ENCODE measurements around the gene MAP7D1.

The MAP7D1 gene

DNA sequence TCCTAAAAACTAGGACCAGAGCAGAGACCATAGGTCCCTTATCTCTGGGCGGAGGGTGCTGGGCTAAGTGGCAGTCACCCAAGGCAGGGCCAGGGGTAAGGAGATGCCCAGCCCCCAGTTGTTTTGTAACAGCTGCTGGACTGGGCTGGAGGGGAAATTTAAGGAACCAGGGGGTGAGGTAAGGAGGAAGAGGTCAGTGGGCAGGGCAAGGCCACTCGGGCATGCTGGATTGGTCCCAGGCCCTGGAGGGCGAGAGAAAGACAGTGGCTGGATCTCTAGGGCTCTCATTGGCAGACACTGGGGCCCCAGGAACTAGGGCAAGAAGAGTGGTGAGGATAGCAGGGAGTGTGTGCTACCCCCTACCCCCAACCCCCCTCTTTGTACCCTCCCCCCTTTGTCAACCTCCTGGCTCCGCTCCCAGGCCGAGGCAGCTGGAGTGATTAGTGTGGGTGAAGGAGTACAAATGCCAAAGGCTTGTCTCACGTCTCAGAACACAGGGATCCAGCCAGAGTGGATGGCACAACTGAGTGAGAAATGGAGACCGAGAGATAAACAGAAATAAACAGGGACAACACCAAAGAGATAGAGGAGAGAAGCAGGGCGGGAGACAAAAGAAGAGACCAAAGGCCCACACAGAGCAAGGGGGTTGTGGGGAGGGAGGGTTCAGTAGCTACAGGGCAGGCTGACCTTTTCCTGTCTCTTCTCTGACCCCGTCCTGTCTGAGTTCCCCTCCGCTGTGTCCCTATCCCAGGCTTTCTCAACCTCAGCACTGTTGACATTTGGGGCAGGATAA, 47.8 kb downstream of the MAP7D1 start:
- peak overlapping the region in 7 of 11 experiments; percentile 22 to 63 (median 60); a peak in 13 of 22 replicates for H3K4me2 ChIP-seq

DNA sequence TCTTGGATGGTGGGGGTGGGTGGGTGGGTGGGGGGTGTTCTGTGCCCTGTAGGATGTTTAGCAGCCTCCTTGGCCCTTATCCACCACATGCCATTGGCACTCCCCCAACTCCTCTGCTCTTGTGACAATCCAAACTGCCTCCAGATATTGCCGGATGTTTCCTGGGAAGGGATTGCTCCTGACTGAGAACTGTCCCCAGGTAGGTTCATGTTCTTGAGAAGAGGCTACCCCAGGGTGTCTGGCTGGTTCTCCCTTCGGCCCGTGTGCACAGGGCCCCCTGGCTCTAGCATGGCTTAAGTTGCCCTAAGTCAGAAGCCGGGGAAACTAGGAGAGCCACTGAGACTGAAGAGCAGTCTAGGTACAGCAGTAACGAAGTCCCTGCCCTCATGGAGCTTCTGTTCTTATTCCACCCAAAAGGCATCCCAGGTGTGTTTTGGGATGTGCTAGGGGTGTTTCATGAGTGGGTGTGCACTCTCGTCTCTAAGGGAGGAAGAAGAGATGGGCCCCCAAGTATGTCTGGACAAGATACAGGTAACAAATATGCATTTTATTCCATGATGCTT, 48.5 kb downstream of the MAP7D1 start:
- peak overlapping the region in 1 of 11 experiments; percentile 30; a peak in 2 of 22 replicates for H3K4me2 ChIP-seq
- H3K4me1 ChIP-seq, result peaks cover 26 to 64% (median 46%) of the 10 kb centered on the region in 10 experiments
- no peaks in the 10 kb centered on the region for H3K9me3 ChIP-seq (replicated peaks in 1 of 11)
- H3K4me3 ChIP-seq, result no peak overlapping the region
- H3K9ac ChIP-seq, result no peak overlapping the region
- H3K36me3 ChIP-seq, result no peaks in the 10 kb centered on the region
- H4K20me1 ChIP-seq, result no peaks in the 10 kb centered on the region
- TF ChIP-seq Cebpa-rat (IDR thresholded peaks at IDR 0.05), result no peak
- no peaks in the 10 kb centered on the region for H3K27me3 ChIP-seq
- H3K27ac ChIP-seq, result peak overlapping the region in 1 of 11 experiments; percentile 44; a peak in 2 of 22 replicates

More for the DNA sequence above, 47.8 kb downstream of the MAP7D1 start:
- Histone ChIP-seq H3K4me1 (peaks cover 19 to 58% (median 40%) of the 10 kb centered on the region in 10 experiments), H3K27ac (peak overlapping the region in 10 of 11 experiments; percentile 23 to 73 (median 58); a peak in 16 of 22 replicates), H3K9ac (peak overlapping the region in 4 of 11 experiments; percentile 35 to 47 (median 43); a peak in 6 of 22 replicates), H3K4me3 (no peak overlapping the region), H3K9me3 (replicated peaks in 1 of 11) (no peaks in the 10 kb centered on the region), H3K36me3 (no peaks in the 10 kb centered on the region), H4K20me1 (no peaks in the 10 kb centered on the region), H3K27me3 (no peaks in the 10 kb centered on the region)
- TF ChIP-seq Cebpa-rat (IDR thresholded peaks at IDR 0.05), result no peak

- H3K27ac ChIP-seq, result peak overlapping the region in 9 of 11 experiments; percentile 74 to 97 (median 93); a peak in 16 of 22 replicates
- H3K4me1 ChIP-seq, result peaks cover 35 to 84% (median 62%) of the 10 kb centered on the region in 10 experiments
- H3K9ac ChIP-seq, result peak overlapping the region in 3 of 11 experiments; percentile 79 to 86 (median 84); a peak in 3 of 22 replicates
- no peaks in the 10 kb centered on the region for H3K27me3 ChIP-seq
- H3K4me3 ChIP-seq, result no peak overlapping the region
- no peak for TF ChIP-seq Cebpa-rat (IDR thresholded peaks at IDR 0.05)
- H3K9me3 ChIP-seq (replicated peaks in 1 of 11), result no peaks in the 10 kb centered on the region
- no peaks in the 10 kb centered on the region for H4K20me1 ChIP-seq
- H3K36me3 ChIP-seq, result no peaks in the 10 kb centered on the region
- peak overlapping the region in 10 of 11 experiments; percentile 39 to 93 (median 85); a peak in 19 of 22 replicates for H3K4me2 ChIP-seq
Observed at GRCh38 chr1:36206323-36206858, 50.4 kb downstream of the MAP7D1 start.

- Histone ChIP-seq H3K27ac (peak overlapping the region in 10 of 11 experiments; percentile 23 to 97 (median 92); a peak in 20 of 22 replicates), H3K4me2 (peak overlapping the region; percentile 8 to 93 (median 84)), H3K4me3 (no peak overlapping the region; a peak in 1 of 20 replicates), H3K9ac (peak overlapping the region in 10 of 11 experiments; percentile 20 to 86 (median 68); a peak in 17 of 22 replicates), H3K9me3 (replicated peaks in 1 of 11) (no peaks in the 10 kb centered on the region), H3K27me3 (no peaks in the 10 kb centered on the region), H3K36me3 (no peaks in the 10 kb centered on the region), H3K4me1 (peaks cover 35 to 93% (median 65%) of the 10 kb centered on the region in 10 experiments), H4K20me1 (no peaks in the 10 kb centered on the region)
- TF ChIP-seq Cebpa-rat (IDR thresholded peaks at IDR 0.05), result no peak
Observed at GRCh38 chr1:36207339-36207738, 51.4 kb downstream of the MAP7D1 start.

DNA sequence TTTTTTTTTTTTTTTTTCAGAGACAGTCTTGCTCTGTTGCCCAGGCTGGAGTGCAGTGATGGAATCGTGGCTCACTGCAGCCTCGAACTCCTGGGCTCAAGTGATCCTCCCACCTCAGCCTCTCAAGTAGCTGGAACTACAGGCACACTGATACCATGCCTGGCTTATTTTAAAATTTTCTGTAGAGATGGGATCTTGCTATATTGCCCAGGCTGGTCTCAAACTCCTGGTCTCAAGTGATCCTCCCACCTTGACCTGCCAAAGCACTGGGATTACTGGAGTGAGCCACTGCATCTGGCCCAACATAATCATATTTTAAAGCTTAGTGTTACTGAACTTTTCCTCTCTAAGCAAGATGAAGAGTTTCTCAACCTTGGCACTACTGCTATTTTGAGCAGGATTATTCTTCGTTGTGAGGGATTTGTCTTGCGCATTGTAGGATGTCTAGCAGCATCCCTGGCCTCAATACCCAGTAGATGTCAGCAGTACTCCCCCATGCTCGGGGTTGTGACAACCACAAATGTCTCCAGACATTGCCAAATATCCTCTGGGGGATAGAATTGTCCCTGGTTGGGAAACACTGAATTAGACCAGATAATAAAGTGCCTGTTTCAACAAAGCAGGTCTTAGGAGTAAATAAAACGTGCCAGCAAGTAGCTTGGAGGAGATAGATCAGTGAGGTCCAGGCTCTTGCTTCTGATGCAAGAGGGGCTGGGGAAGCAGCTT, 53.2 kb downstream of the MAP7D1 start:
- peak in 9 of 11 experiments; percentile 77 to 99 (median 98); a peak in 17 of 22 replicates for TF ChIP-seq Cebpa-rat (IDR thresholded peaks at IDR 0.05)
- peak overlapping the region; percentile 13 to 86 (median 79); a peak in 19 of 22 replicates for H3K9ac ChIP-seq
- peak overlapping the region in 10 of 11 experiments; percentile 58 to 97 (median 92); a peak in 20 of 22 replicates for H3K27ac ChIP-seq
- H3K9me3 ChIP-seq (replicated peaks in 1 of 11), result no peaks in the 10 kb centered on the region
- peak overlapping the region in 6 of 10 experiments; percentile 4 to 54 (median 27); a peak in 7 of 20 replicates for H3K4me3 ChIP-seq
- H4K20me1 ChIP-seq, result no peaks in the 10 kb centered on the region
- peak overlapping the region; percentile 31 to 93 (median 84); a peak in 21 of 22 replicates for H3K4me2 ChIP-seq
- H3K27me3 ChIP-seq, result no peaks in the 10 kb centered on the region
- peaks cover 35 to 90% (median 60%) of the 10 kb centered on the region in 10 experiments for H3K4me1 ChIP-seq
- no peaks in the 10 kb centered on the region for H3K36me3 ChIP-seq

DNA sequence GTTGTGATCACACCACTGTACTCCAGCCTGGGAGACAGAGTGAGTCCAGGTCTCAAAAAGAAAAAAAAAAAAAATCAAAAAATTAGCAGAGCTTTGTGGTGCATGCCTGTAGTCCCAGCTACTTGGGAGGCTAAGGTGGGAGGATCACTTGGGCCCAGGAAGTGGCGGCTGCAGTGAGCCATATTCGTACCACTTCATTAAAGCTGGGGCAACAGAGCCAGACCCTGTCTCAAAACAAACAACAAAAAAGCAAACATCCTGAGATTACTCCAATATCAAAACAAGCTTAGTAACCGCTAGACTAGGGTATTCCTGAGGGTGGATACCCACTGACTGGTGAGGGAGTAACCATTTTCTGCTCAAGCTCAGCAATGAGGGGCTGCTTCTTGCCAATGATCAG, 55.3 kb downstream of the MAP7D1 start:
- Histone ChIP-seq H3K27me3 (no peaks in the 10 kb centered on the region), H3K4me1 (peaks cover 35 to 71% (median 53%) of the 10 kb centered on the region in 10 experiments), H3K36me3 (no peaks in the 10 kb centered on the region), H3K9me3 (replicated peaks in 1 of 11) (no peaks in the 10 kb centered on the region), H3K4me2 (peak overlapping the region in 6 of 11 experiments; percentile 18 to 53 (median 34); a peak in 10 of 22 replicates), H3K27ac (peak overlapping the region in 8 of 11 experiments; percentile 22 to 93 (median 62); a peak in 14 of 22 replicates), H3K9ac (no peak overlapping the region; a peak in 1 of 22 replicates), H4K20me1 (no peaks in the 10 kb centered on the region), H3K4me3 (no peak overlapping the region)
- no peak for TF ChIP-seq Cebpa-rat (IDR thresholded peaks at IDR 0.05)

- Histone ChIP-seq H4K20me1 (no peaks in the 10 kb centered on the region), H3K27me3 (no peaks in the 10 kb centered on the region), H3K27ac (peak overlapping the region in 8 of 11 experiments; percentile 22 to 93 (median 62); a peak in 10 of 22 replicates), H3K4me3 (no peak overlapping the region), H3K36me3 (no peaks in the 10 kb centered on the region), H3K9ac (no peak overlapping the region), H3K9me3 (replicated peaks in 1 of 11) (no peaks in the 10 kb centered on the region), H3K4me2 (peak overlapping the region in 5 of 11 experiments; percentile 19 to 53 (median 46); a peak in 7 of 22 replicates), H3K4me1 (peaks cover 33 to 66% (median 47%) of the 10 kb centered on the region in 10 experiments)
- TF ChIP-seq Cebpa-rat (IDR thresholded peaks at IDR 0.05), result no peak
Observed at GRCh38 chr1:36211841-36212240, 55.9 kb downstream of the MAP7D1 start.

DNA sequence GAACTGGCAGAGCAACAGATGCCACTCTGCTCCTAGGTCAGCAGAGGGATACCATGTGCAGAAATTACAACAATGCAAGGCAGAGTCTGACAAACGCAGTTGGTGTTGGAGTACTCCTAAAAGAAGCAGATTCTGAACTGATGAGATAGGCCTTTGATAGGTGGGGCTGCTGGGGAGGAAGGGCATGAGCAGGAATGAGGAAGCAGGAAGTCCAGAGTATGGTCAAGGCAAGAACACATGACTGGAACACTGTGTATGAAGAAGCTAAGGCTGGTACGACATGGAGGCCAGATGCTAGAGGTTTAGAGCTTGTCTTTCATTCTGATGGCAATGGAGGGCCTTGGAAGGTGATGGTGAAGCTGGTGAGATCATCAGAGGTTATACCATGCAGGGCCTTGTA, 56.8 kb downstream of the MAP7D1 start:
- peak overlapping the region in 8 of 11 experiments; percentile 1 to 62 (median 21); a peak in 11 of 22 replicates for H3K4me2 ChIP-seq
- no peak overlapping the region; a peak in 1 of 22 replicates for H3K9ac ChIP-seq
- no peak overlapping the region for H3K4me3 ChIP-seq
- H3K36me3 ChIP-seq, result no peaks in the 10 kb centered on the region
- no peaks in the 10 kb centered on the region for H3K9me3 ChIP-seq (replicated peaks in 1 of 11)
- H3K27ac ChIP-seq, result peak overlapping the region in 8 of 11 experiments; percentile 2 to 67 (median 50); a peak in 13 of 22 replicates
- H4K20me1 ChIP-seq, result no peaks in the 10 kb centered on the region
- H3K27me3 ChIP-seq, result no peaks in the 10 kb centered on the region
- TF ChIP-seq Cebpa-rat (IDR thresholded peaks at IDR 0.05), result no peak
- peaks cover 23 to 56% (median 38%) of the 10 kb centered on the region in 10 experiments for H3K4me1 ChIP-seq

Data from BLaER1 treated with 17β-estradiol and CSF1 and Interleukin-3, amounts not matched to agents 10 nM and 100 nM (cell line).